ENCODE results near the gene CACNB4. TPM values are rescaled to one million over a fixed set of nuclear protein-coding genes. Genes with fewer than 3 reads are reported as not detected.

The CACNB4 gene
- total RNA-seq, 1 donor = 4.8 TPM

- no peak for DNase-seq (ENCODE audit: low read depth)
Measured at GRCh38 chr2:151833984-151834383, 264.9 kb downstream of the CACNB4 start.

DNA sequence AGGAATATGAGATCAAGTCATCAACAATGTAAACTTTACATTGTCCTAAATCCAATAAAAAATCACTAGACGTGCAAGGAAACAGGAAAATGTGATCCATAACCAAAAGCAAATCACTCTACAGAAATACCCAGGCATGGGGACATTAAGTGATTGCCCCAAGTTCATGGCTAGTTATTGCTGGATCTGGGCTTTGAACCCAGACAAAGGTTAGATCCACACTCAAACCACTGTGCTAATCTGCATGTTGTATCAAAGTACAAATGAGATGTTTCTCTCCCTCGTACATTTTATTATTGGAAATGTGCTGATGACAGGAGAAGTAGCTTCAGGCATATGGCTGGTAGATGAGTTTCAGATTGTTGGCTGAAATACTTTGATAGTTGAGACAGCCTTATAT is 267.9 kb downstream of the CACNB4 start:
- TF ChIP-seq CTCF (IDR thresholded peaks at IDR 0.05; ENCODE audit: insufficient read depth, low read length) = no peak
- H3K4me3 ChIP-seq (ENCODE audit: low read depth, low read length) = no peak overlapping the region
- DNase-seq (ENCODE audit: low read depth) = no peak

More at GRCh38 chr2:151833984-151834383, 264.9 kb downstream of the CACNB4 start:
- TF ChIP-seq CTCF (IDR thresholded peaks at IDR 0.05; ENCODE audit: insufficient read depth, low read length) = no peak
- no peak overlapping the region for H3K4me3 ChIP-seq (ENCODE audit: low read depth, low read length)

GRCh38 chr2:151828890-151829324 is 269.9 kb downstream of the CACNB4 start:
- peak overlapping the region; percentile 98 for H3K4me3 ChIP-seq (ENCODE audit: low read depth, low read length)
- TF ChIP-seq CTCF (IDR thresholded peaks at IDR 0.05; ENCODE audit: insufficient read depth, low read length) = no peak
- DNase-seq (ENCODE audit: low read depth) = no peak

- H3K4me3 ChIP-seq (ENCODE audit: low read depth, low read length) = peak within 1 kb of the TSS; percentile 98
- DNase-seq (ENCODE audit: low read depth) = peak; percentile 94
- TF ChIP-seq CTCF (IDR thresholded peaks at IDR 0.05; ENCODE audit: insufficient read depth, low read length) = no peak
Measured at GRCh38 chr2:151828143-151828889, 270.5 kb downstream of the CACNB4 start, which contains the start of gene ARL5A. Gene ARL5A (minus strand): TSS chr2:151828421. CDS start chr2:151828176, 245 bp downstream.

DNA sequence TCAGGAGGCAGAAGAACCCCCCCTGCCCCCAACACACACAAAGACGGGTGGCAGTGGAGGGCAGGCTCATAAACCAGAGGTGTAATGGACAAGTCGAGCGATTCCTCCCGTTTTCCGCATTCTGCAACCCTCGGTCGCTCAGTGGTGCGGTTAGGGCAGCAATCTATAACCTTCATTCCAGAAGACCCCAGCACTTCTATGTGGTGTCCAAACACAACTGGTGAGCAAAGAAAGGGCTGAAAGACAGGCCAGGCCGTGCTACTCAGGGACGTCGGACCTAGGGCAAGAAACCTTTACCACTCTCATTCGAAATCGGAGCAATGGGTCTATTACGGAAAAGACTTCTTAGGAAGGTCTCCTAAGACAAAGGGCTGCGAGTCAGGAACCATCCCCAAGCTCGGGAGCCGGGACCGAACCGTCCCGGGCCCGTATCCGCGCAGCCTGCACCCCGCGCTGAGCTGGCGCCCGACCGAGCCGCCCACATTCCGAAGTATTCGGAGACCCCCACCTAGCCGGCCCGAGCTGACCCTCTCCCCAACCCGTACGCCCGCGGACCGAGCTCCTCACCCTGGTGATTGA is 271.2 kb downstream of the CACNB4 start:
- DNase-seq (ENCODE audit: low read depth) = peak; percentile 32
- TF ChIP-seq CTCF (IDR thresholded peaks at IDR 0.05; ENCODE audit: insufficient read depth, low read length) = no peak
- peak overlapping the region; percentile 98 for H3K4me3 ChIP-seq (ENCODE audit: low read depth, low read length)

GRCh38 chr2:151826737-151827157 is 272.1 kb downstream of the CACNB4 start:
- H3K4me3 ChIP-seq (ENCODE audit: low read depth, low read length) = peak overlapping the region; percentile 98
- TF ChIP-seq CTCF (IDR thresholded peaks at IDR 0.05; ENCODE audit: insufficient read depth, low read length) = no peak
- DNase-seq (ENCODE audit: low read depth) = peak; percentile 45

All from fibroblast of the aortic adventitia (primary cell).